WTC11 (cell line): ENCODE measurements around the gene SCRN3. TPM values are rescaled to one million over a fixed set of nuclear protein-coding genes. Genes with fewer than 3 reads are reported as not detected.
"Not testable (repeated sequence)": the region's sequence is repeated elsewhere in the genome, so short reads cannot be mapped to it uniquely, and the experiment has no call there.

Source experiments
- ATAC-seq: fragments of 200-7000 bp; cut with Tn5 transposase; 2 replicates; pipeline ENCODE4 v1.10.0; 2021; ENCODE audit warnings: mild to moderate bottlenecking, moderate library complexity
- CTCF ChIA-PET: fragments of 300-600 bp; sonication (Branson Sonifier 250); formaldehyde crosslinking; loops from one replicate; lab custom pipeline; 2021; ENCODE audit warnings: antibody characterized with exemption; lab: Charles Lee
- POLR2A ChIA-PET: fragments of 350-600 bp; sonication (Branson Sonifier 250); formaldehyde crosslinking; loops from one replicate; lab custom pipeline; 2021; ENCODE audit warnings: antibody characterized with exemption; lab: Charles Lee
- DNase-seq: peaks from one replicate; pipeline ENCODE4 v3.0.0; 2021; ENCODE audit warnings: low spot score
- H3K27ac Mint-ChIP-seq: 2 replicates; pipeline ENCODE4 v1.8.0; 2021; ENCODE audit warnings: mixed read lengths
- H3K27me3 Mint-ChIP-seq: 2 replicates; pipeline ENCODE4 v1.8.0; 2021; ENCODE audit warnings: low read depth, mild to moderate bottlenecking, moderate library complexity, mixed read lengths
- H3K36me3 Mint-ChIP-seq: 2 replicates; pipeline ENCODE4 v1.8.0; 2021; ENCODE audit warnings: mixed read lengths
- H3K4me1 Mint-ChIP-seq: 2 replicates; pipeline ENCODE4 v1.8.0; 2022; ENCODE audit warnings: mixed read lengths
- H3K4me3 Mint-ChIP-seq: 2 replicates; pipeline ENCODE4 v1.8.0; 2021; ENCODE audit warnings: mild to moderate bottlenecking, moderate library complexity, mixed read lengths
- H3K9me3 Mint-ChIP-seq: 2 replicates; pipeline ENCODE4 v1.8.0; 2021; ENCODE audit warnings: mixed read lengths
- ATF2 ChIP-seq: sonication (generic); formaldehyde crosslinking; IDR thresholded peaks from 2 replicates; pipeline ENCODE4 v1.8.1; 2022; ENCODE audit warnings: low read depth, missing genetic modification reagents, borderline replicate concordance
- EMX1 ChIP-seq: fragments of 250-450 bp; sonication (Bioruptor Pico); IDR thresholded peaks from 2 replicates; pipeline ENCODE4 v1.8.0; 2021; ENCODE audit warnings: mild to moderate bottlenecking
- FOXK1 ChIP-seq: sonication (generic); formaldehyde crosslinking; IDR thresholded peaks from 2 replicates; pipeline ENCODE4 v1.8.0; 2022; ENCODE audit warnings: mild to moderate bottlenecking, moderate library complexity, missing genetic modification reagents
- GTF2I ChIP-seq: fragments of 250-450 bp; sonication (Bioruptor Pico); conservative IDR thresholded peaks from 2 replicates; pipeline ENCODE4 v1.4.0; 2021; ENCODE audit warnings: mild to moderate bottlenecking
- MXD4 ChIP-seq: fragments of 250-450 bp; sonication (Bioruptor Pico); IDR thresholded peaks from 2 replicates; pipeline ENCODE4 v1.8.0; 2021; ENCODE audit warnings: mild to moderate bottlenecking, moderate library complexity, borderline replicate concordance
- NFATC4 ChIP-seq: fragments of 250-450 bp; sonication (Bioruptor Pico); IDR thresholded peaks from 2 replicates; pipeline ENCODE4 v1.9.0; 2021; ENCODE audit warnings: mild to moderate bottlenecking
- NR2C2 ChIP-seq: sonication (generic); formaldehyde crosslinking; IDR thresholded peaks from 2 replicates; pipeline ENCODE4 v1.8.0; 2022; ENCODE audit warnings: mild to moderate bottlenecking, missing genetic modification reagents
- ZBTB43 ChIP-seq: sonication (generic); formaldehyde crosslinking; IDR thresholded peaks from 2 replicates; pipeline ENCODE4 v1.8.1; 2023; ENCODE audit warnings: mild to moderate bottlenecking, missing genetic modification reagents
- ZNF138 ChIP-seq: sonication (generic); formaldehyde crosslinking; conservative IDR thresholded peaks from 2 replicates; pipeline ENCODE4 v1.8.1; 2022; ENCODE audit warnings: mild to moderate bottlenecking, moderate library complexity, missing genetic modification reagents
- ZNF396 ChIP-seq: fragments of 250-450 bp; sonication (Bioruptor Pico); IDR thresholded peaks from 2 replicates; pipeline ENCODE4 v1.8.0; 2021; ENCODE audit warnings: mild to moderate bottlenecking, moderate library complexity, borderline replicate concordance
- ZNF512 ChIP-seq: sonication (generic); formaldehyde crosslinking; IDR thresholded peaks from 2 replicates; pipeline ENCODE4 v1.8.1; 2022; ENCODE audit warnings: missing genetic modification reagents, borderline replicate concordance
- ZNF671 ChIP-seq: fragments of 250-450 bp; sonication (Bioruptor Pico); IDR thresholded peaks from 2 replicates; pipeline ENCODE4 v1.8.0; 2021; ENCODE audit warnings: mild to moderate bottlenecking
- total RNA-seq: library from RNA; stranded (reverse); gene quantifications from 3 replicates; pipeline ENCODE4 v1.2.3, GENCODE V29; 2021
- TF ChIP-seq, protein P1 (sequence below): fragments of 250-450 bp; sonication (Bioruptor Pico); IDR thresholded peaks from 2 replicates; pipeline ENCODE4 v1.9.0; 2021; ENCODE audit warnings: mild to moderate bottlenecking
- TF ChIP-seq, protein P2 (sequence below): sonication (generic); formaldehyde crosslinking; IDR thresholded peaks from 2 replicates; pipeline ENCODE4 v1.8.0; 2023; ENCODE audit warnings: missing genetic modification reagents
- TF ChIP-seq, protein P3 (sequence below): sonication (generic); formaldehyde crosslinking; IDR thresholded peaks from 2 replicates; pipeline ENCODE4 v1.8.1; 2023; ENCODE audit warnings: mild to moderate bottlenecking, missing genetic modification reagents

SCRN3 gene
- total RNA-seq, 1 experiment from 2014 or later, result 8.0 TPM

GRCh38 chr2:174403628-174404027 is 8.1 kb downstream of the SCRN3 start:
- Mint-ChIP-seq H3K36me3 (no peaks in the 10 kb centered on the region), H3K4me1 (no peaks in the 10 kb centered on the region), H3K4me3 (no peak overlapping the region), H3K27me3 (peaks cover 4% of the 10 kb centered on the region; the same call in 1 of the 2 replicates), H3K27ac (no peak overlapping the region), H3K9me3 (peaks cover 3% of the 10 kb centered on the region; the same call in 1 of the 2 replicates)
- TF ChIP-seq NR2C2, result no peak
- TF ChIP-seq EMX1, result no peak
- no peak for TF ChIP-seq FOXK1 (CRISPR knock-in tag)
- TF ChIP-seq ATF2 (CRISPR knock-in tag), result no peak
- CTCF ChIA-PET, result no interaction called here
- no peak for DNase-seq
- no peak for ATAC-seq
- POLR2A ChIA-PET, result no interaction called here

GRCh38 chr2:174410039-174410438 is 14.5 kb downstream of the SCRN3 start:
- H3K4me1 Mint-ChIP-seq, result peaks cover 13% of the 10 kb centered on the region
- ATAC-seq, H3K36me3 Mint-ChIP-seq, CTCF ChIA-PET, POLR2A ChIA-PET, H3K9me3 Mint-ChIP-seq, DNase-seq, H3K27me3 Mint-ChIP-seq: not testable (repeated sequence)
- H3K27ac Mint-ChIP-seq, result peak overlapping the region; percentile 57; the same call in 1 of the 2 replicates
- peak overlapping the region; percentile 83 for H3K4me3 Mint-ChIP-seq

GRCh38 chr2:174412256-174412655 is 16.7 kb downstream of the SCRN3 start:
- CTCF ChIA-PET, result no interaction called here

GRCh38 chr2:174428214-174428613 is 32.7 kb downstream of the SCRN3 start:
- ChIA-PET CTCF (no interaction called here), POLR2A (no interaction called here)
- ATAC-seq, result no peak
- H3K4me1 Mint-ChIP-seq, result no peaks in the 10 kb centered on the region
- peaks cover 13% of the 10 kb centered on the region for H3K9me3 Mint-ChIP-seq
- no peak overlapping the region for H3K27ac Mint-ChIP-seq
- H3K4me3 Mint-ChIP-seq, result no peak overlapping the region
- no peaks in the 10 kb centered on the region for H3K27me3 Mint-ChIP-seq
- peaks cover 20% of the 10 kb centered on the region for H3K36me3 Mint-ChIP-seq
- no peak for DNase-seq
- TF ChIP-seq, protein P1, sequence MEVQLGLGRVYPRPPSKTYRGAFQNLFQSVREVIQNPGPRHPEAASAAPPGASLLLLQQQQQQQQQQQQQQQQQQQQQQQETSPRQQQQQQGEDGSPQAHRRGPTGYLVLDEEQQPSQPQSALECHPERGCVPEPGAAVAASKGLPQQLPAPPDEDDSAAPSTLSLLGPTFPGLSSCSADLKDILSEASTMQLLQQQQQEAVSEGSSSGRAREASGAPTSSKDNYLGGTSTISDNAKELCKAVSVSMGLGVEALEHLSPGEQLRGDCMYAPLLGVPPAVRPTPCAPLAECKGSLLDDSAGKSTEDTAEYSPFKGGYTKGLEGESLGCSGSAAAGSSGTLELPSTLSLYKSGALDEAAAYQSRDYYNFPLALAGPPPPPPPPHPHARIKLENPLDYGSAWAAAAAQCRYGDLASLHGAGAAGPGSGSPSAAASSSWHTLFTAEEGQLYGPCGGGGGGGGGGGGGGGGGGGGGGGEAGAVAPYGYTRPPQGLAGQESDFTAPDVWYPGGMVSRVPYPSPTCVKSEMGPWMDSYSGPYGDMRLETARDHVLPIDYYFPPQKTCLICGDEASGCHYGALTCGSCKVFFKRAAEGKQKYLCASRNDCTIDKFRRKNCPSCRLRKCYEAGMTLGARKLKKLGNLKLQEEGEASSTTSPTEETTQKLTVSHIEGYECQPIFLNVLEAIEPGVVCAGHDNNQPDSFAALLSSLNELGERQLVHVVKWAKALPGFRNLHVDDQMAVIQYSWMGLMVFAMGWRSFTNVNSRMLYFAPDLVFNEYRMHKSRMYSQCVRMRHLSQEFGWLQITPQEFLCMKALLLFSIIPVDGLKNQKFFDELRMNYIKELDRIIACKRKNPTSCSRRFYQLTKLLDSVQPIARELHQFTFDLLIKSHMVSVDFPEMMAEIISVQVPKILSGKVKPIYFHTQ, result no peak
- TF ChIP-seq, protein P2, sequence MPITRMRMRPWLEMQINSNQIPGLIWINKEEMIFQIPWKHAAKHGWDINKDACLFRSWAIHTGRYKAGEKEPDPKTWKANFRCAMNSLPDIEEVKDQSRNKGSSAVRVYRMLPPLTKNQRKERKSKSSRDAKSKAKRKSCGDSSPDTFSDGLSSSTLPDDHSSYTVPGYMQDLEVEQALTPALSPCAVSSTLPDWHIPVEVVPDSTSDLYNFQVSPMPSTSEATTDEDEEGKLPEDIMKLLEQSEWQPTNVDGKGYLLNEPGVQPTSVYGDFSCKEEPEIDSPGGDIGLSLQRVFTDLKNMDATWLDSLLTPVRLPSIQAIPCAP, result no peak
- TF ChIP-seq ATF2 (CRISPR knock-in tag) (no peak), GTF2I (CRISPR knock-in tag) (no peak), ZBTB43 (CRISPR knock-in tag) (no peak), ZNF512 (CRISPR knock-in tag) (no peak), ZNF138 (no peak), ZNF396 (CRISPR knock-in tag) (no peak), NFATC4 (no peak)

More at GRCh38 chr2:174412256-174412655, 16.7 kb downstream of the SCRN3 start:
- POLR2A ChIA-PET, result no interaction called here
- no peaks in the 10 kb centered on the region for H3K27me3 Mint-ChIP-seq
- H3K27ac Mint-ChIP-seq, result no peak overlapping the region
- ATAC-seq, result no peak
- DNase-seq, result no peak
- peak overlapping the region; percentile 37 for H3K4me3 Mint-ChIP-seq
- H3K4me1 Mint-ChIP-seq, result peaks cover 13% of the 10 kb centered on the region
- TF ChIP-seq, protein P3, sequence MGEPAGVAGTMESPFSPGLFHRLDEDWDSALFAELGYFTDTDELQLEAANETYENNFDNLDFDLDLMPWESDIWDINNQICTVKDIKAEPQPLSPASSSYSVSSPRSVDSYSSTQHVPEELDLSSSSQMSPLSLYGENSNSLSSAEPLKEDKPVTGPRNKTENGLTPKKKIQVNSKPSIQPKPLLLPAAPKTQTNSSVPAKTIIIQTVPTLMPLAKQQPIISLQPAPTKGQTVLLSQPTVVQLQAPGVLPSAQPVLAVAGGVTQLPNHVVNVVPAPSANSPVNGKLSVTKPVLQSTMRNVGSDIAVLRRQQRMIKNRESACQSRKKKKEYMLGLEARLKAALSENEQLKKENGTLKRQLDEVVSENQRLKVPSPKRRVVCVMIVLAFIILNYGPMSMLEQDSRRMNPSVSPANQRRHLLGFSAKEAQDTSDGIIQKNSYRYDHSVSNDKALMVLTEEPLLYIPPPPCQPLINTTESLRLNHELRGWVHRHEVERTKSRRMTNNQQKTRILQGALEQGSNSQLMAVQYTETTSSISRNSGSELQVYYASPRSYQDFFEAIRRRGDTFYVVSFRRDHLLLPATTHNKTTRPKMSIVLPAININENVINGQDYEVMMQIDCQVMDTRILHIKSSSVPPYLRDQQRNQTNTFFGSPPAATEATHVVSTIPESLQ (CRISPR knock-in tag), result no peak
- TF ChIP-seq EMX1 (no peak), ZNF671 (CRISPR knock-in tag) (no peak), MXD4 (CRISPR knock-in tag) (no peak)
- TF ChIP-seq, protein P2, result no peak
- H3K9me3 Mint-ChIP-seq, result no peaks in the 10 kb centered on the region
- H3K36me3 Mint-ChIP-seq, result 0 out of 2 replicates have a peak, but pooled peaks cover 6% of the 10 kb centered on the region
